Left renal pelvis (tissue), 4 donors: ENCODE results near the gene MEGF11. TPM values are rescaled to one million over a fixed set of nuclear protein-coding genes. Genes with fewer than 3 reads are reported as not detected.
"Not testable (repeated sequence)": the region's sequence is repeated elsewhere in the genome, so short reads cannot be mapped to it uniquely, and the experiment has no call there.

Source experiments
- DNase-seq, 4 donors: peaks; one replicate each; pipeline ENCODE4 v3.0.0-alpha.2; 2013; ENCODE audit warnings: low read depth in 4 of 4, low spot score in 3 of 4
- polyA plus RNA-seq, 4 donors: library from polyadenylated mRNA; unstranded; fragments of 120-200 nt; gene quantifications; one replicate each; pipeline ENCODE4 v1.2.1, GENCODE V29; 2013; ENCODE audit not compliant: insufficient read length in 4 of 4

MEGF11 gene
- polyA plus RNA-seq, 4 donors = 0.44 to 3.1 (median 2.2) TPM

GRCh38 chr15:66019826-66020398, 233.6 kb downstream of the MEGF11 start:
- no peak for DNase-seq

- no peak for DNase-seq
Observed at GRCh38 chr15:66019368-66019767, 234.2 kb downstream of the MEGF11 start.

DNA sequence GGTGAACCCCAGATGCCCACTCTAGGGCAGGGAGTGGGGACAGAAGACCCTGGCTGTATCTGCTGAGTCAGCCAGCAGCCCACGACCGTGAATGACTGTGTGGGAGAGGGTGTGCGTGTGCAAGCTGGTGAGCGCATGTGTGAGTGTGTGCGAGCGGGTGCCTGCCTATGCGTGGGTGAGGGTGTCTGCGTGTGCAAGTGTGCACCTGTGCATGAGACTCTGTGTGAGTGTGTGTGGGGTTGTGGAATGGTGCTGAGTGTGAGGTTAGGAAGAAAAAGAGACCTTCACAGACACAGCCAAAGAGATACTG, 235.1 kb downstream of the MEGF11 start:
- no peak for DNase-seq

GRCh38 chr15:66017792-66018487, 235.6 kb downstream of the MEGF11 start:
- DNase-seq = no peak

DNA sequence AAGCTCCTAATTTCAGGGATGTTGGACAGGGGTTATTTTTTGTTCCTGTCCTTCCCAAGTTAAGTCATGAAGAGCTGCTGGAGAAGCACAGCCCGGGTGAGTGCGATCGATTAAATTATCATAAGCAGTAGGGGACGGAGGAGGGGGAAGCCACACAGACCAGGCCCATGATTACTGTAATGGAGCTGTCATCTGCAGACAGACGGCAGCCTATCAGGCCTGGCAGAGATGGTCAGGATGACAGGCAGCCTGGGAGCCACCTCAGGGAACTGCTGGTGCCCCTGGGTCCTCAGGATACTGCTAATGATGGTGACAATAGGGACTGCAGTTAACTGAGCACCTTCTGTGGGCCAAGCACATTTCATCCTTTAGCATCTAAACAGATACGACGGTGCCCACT, 236.6 kb downstream of the MEGF11 start:
- DNase-seq = no peak

DNA sequence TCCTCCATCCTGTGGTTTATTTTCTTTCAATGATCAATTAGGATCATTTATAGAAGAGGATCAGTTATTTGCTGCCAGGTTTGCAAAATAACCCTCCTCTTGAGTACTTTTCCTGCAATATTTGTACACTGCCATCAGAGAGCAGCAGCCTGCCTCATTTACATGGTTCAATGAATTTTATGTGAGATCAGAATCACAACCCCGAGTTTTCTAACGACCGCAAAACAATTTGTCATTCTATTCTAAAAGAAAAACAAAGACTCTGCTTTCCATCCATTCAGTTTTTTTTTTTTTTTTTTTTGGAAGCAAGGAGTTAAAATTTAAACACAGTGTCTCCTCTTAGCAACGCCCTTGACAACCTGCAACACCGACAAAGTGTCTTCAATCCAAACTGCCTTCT, 237.4 kb downstream of the MEGF11 start:
- DNase-seq = no peak

DNA sequence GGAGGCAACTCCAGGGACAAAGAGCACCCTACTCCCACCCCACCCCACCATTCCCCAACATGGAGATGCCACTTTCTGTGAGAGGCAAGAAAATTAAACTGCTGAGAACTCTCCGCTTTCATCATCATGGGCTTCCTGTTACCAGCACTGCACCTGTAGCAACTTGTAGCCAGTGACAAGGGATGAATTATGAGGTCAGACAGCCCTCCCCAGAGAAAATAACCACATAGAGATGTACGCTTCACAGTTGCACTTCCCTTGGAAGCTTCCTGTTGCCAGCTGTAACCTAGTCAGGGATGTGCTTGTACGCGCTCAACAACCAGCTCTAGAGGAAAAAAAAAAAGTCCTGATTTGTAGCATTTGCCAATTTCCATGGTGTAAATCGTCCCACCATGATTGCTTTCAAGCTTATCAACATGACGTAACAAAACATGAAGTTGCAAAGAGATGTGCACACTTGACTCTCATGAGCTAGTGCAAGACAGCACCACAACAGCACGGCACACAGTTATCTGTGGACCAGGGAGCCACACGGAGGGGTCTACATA, 238.8 kb downstream of the MEGF11 start:
- no peak for DNase-seq

DNA sequence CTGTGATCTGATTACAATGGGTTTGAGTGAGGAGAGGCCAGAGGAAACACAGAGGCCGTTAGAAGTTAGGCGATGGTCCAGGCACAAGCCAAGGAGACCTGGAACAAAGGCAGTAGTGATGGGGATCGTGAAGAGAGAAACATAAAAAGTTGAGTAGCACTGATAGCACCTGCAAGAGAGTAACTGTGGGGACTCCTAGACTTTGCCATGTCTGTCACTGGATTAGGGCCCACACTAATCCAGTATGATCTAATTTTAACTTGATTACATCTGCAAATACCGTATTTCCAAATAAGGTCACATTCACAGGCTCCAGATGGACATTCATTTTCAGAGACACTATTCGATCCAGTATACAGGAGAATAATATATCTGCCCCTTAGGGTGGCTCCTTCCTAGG, 239.5 kb downstream of the MEGF11 start:
- DNase-seq = no peak

- peak in 1 of 4 donors; percentile 19 for DNase-seq
Observed at GRCh38 chr15:66008940-66009562, 244.5 kb downstream of the MEGF11 start.

GRCh38 chr15:66007663-66008262, 245.8 kb downstream of the MEGF11 start:
- DNase-seq = no peak

GRCh38 chr15:66006986-66007385, 246.6 kb downstream of the MEGF11 start:
- DNase-seq = no peak

GRCh38 chr15:66004618-66005262, 248.8 kb downstream of the MEGF11 start:
- DNase-seq = peak in 1 of 4 donors; percentile 55

GRCh38 chr15:66003129-66003528, 250.4 kb downstream of the MEGF11 start:
- not testable (repeated sequence) for DNase-seq

- DNase-seq = no peak
Observed at GRCh38 chr15:66001717-66002426, 251.7 kb downstream of the MEGF11 start.

DNA sequence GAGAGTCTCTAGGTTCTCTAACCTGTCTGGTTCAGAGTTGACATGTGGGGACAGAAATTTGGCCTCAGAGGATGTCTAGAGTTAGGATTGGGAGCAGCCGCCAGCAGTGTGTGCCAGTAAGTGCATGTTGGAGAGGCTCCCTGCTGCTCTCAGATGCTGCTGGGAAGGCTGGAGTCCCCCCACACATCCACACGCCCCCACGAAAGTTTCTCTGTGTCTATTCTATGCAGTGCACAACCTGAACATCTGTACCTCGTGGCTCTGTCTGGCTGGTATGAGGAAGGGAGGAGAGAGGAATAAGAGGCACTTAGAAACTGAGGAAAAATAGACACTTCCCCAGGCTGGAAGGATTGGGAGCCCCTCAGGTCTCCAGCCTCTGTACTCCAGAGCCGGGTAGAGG, 252.5 kb downstream of the MEGF11 start:
- no peak for DNase-seq

GRCh38 chr15:65998486-65998885, 255.1 kb downstream of the MEGF11 start:
- no peak for DNase-seq

GRCh38 chr15:65996901-65997300, 256.6 kb downstream of the MEGF11 start:
- no peak for DNase-seq

DNA sequence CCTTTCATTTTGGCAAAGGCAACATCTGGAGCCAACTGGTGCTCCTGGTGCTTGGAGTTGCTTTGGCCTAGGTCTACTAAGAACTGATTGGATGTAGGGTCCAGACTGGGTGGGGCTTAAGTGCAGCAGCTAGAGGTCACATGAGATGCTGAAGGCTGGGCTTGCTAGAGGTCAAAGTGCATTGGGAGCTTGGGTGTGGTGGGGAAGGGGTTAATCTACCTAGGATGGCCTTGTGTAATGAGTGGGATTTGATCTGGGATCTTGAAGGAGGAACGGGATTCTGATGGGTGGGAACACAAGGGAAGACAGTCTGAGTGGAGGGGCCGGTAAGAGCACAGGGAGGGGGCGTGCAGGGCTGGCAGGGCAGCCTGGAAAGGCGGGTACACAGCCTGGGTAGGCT, 258.7 kb downstream of the MEGF11 start:
- DNase-seq = no peak

DNA sequence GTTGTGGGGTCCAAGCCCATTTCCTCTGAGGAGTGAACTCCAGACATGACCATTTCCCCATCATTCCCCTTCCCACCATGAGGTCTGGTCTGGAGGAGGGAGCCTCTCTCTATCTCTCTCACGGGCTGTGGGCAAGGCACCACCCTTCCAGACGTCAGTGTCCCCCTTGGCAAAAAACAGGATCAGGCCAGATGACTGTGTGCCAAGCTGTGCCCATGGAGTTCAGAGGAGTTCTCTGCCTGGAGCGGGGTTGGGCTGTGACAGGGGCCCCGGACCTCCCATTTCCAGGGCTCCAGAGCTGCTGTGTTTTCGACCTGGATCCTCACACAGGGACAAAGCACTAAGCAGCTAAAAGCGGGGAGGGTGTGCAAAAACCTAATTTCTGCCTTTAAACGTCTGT, 259.8 kb downstream of the MEGF11 start:
- no peak for DNase-seq

GRCh38 chr15:65993236-65993635, 260.3 kb downstream of the MEGF11 start:
- no peak for DNase-seq
